Stimulated activated CD4-positive, alpha-beta T cell treated with anti-CD3 and anti-CD28 coated beads, TNF-alpha, amount 100 ng/mL, for 1 hour (primary cell): ENCODE data around the gene KRT84.

Experiments
- DNase-seq, 3 donors: peaks; one replicate each; pipeline ENCODE4 v3.0.0-alpha.2; 2020; ENCODE audit warnings: low read depth in 3 of 3, low spot score in 1 of 3

The KRT84 gene

GRCh38 chr12:52385226-52385702 is at the start of gene KRT84:
KRT84 (minus strand) TSS chr12:52385652; CDS start chr12:52385585, 67 bp downstream.
- no peak for DNase-seq

- DNase-seq, result no peak
Measured at GRCh38 chr12:52434760-52435530, 49.5 kb upstream of the KRT84 start.

- DNase-seq, result no peak
Measured at GRCh38 chr12:52434081-52434733, 48.8 kb upstream of the KRT84 start, which contains the start of gene KRT75. KRT75 (minus strand) TSS chr12:52434371; CDS start chr12:52434304, 67 bp downstream.

GRCh38 chr12:52433501-52434080 is 48.1 kb upstream of the KRT84 start:
- DNase-seq, result no peak

- no peak for DNase-seq
Measured at GRCh38 chr12:52432559-52433207, 47.2 kb upstream of the KRT84 start.

- DNase-seq, result no peak
Measured at GRCh38 chr12:52428121-52428520, 42.7 kb upstream of the KRT84 start.

GRCh38 chr12:52427083-52427482 is 41.6 kb upstream of the KRT84 start:
- DNase-seq, result no peak

GRCh38 chr12:52426034-52426433 is 40.6 kb upstream of the KRT84 start:
- DNase-seq, result no peak

GRCh38 chr12:52425466-52425865 is 40.0 kb upstream of the KRT84 start:
- DNase-seq, result no peak

- no peak for DNase-seq
Measured at GRCh38 chr12:52423661-52424500, 38.4 kb upstream of the KRT84 start.

- no peak for DNase-seq
Measured at GRCh38 chr12:52423035-52423434, 37.6 kb upstream of the KRT84 start.

- DNase-seq, result no peak
Measured at GRCh38 chr12:52419656-52420055, 34.2 kb upstream of the KRT84 start.

GRCh38 chr12:52418576-52419110 is 33.2 kb upstream of the KRT84 start:
- no peak for DNase-seq

GRCh38 chr12:52417740-52418139 is 32.3 kb upstream of the KRT84 start:
- no peak for DNase-seq

- no peak for DNase-seq
Measured at GRCh38 chr12:52416795-52417194, 31.3 kb upstream of the KRT84 start.

GRCh38 chr12:52415870-52416750 is 30.7 kb upstream of the KRT84 start:
- DNase-seq, result no peak

- no peak for DNase-seq
Measured at GRCh38 chr12:52414936-52415335, 29.5 kb upstream of the KRT84 start.

- no peak for DNase-seq
Measured at GRCh38 chr12:52413782-52414345, 28.4 kb upstream of the KRT84 start.

- DNase-seq, result no peak
Measured at GRCh38 chr12:52413202-52413601, 27.8 kb upstream of the KRT84 start.
